ENCODE measurements around the gene TMEM60.
"Not testable (repeated sequence)": the region's sequence is repeated elsewhere in the genome, so short reads cannot be mapped to it uniquely, and the experiment has no call there.

TMEM60 gene

DNA sequence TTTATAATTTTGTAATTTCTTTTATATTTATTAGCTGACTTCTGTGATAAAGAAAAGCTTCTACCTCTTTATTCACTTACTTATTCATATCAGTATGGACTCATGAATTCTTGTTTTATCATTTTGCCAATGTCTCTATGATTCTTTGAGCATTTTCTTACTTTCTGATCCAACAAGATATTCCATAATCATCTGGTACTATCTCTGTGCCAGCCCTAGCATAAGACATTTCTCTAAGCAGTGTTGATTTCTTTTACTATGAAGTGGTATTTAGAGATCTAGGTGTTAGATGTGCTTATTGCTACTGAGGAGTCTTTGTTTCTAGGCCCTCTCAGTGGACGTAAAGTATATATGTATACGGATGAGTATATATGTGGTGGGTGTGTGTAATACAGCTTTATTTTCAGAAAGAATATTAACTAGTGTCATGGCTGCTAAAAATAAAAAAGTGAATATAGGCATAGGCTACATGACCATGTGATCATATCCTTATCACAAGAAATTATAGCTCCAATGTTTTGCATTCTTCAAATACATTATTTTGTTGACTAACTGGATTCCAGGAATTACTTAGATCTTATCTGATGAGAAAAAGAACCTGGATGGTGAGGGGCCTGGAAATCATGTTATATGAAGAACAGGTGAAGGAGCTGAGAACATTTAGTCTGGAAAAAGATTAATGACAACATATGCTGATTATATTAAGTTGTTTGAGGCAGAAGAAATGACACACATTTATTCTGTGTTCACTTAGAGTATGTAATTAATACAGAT, 13.5 kb upstream of the TMEM60 start:
- DNase-seq, result peak; percentile 37

DNA sequence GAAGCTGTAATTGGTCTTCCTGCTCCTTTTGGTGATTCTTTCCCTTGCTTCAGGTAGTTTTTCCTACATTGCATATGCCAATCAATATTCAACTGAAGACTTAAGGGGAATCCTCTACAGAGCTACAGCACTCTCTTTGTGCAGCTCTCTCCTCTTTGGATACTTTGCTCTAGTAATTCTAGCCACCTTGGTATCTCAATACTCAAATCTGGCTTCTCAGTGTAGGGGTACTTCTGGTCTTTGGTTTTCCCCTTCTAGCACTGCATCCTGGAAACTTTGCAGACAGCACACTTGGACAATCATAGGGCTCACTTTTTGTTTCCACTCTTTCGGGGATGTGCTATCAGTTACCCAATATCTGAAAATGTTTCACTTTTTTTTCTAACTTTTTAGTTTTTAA, 10.3 kb upstream of the TMEM60 start:
- DNase-seq, result no peak

DNA sequence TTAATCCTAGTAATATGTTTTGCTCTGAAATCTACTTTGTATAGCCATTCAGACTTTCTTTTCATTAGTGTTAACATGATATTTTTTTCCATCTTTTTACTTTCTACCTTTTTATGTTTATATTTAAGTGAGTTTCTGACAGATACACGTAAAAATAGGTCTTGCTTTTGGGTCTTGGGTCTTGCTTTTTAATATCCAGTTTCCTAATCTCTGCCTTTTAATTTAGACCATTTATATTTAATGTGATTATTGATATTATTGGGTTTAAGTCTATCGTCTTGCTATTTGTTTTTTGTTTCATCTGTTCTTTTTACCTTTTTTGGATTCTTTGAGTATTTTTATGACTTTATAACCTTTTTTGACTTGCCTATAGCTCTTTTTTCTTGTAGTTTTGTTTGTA, 8.2 kb upstream of the TMEM60 start:
- no peak for DNase-seq

DNA sequence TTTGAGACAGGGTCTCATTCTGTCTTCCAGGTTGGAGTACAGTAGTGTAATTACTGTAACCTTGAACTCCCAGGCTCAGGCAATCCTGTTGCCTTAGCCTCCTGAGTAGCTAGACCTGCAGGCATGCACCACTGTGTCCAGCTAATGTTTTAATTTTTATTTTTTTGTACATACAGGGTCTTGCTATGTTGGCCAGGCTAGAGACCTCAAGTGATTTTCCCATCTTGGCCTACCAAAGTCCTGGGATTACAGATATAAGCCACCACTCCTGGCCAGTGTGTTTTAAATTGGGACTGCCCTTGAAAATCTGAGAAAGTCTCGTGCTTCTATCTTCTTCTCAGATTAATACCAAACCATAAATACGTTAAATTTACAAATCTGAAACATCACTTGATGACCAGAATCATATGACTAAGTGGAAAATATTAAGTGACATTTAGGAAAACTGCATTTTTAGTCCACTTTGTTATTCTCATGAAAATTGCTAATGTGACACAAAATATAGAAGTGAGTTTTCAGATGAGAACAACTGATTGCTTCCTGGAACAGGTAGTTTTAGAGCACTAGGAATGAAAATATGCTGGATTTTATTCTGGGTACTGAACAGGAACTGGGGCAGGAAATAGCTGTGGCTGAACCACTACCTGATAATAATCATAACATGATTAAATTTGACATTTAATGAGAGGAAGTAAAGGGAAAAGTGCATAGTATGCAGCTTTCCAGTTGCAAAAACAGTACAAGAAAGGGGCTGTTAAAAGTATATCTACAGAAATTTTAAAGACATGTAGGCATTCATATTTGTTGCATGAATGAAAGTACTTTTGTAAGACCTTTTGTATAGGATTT, 4.5 kb upstream of the TMEM60 start:
- no peak for DNase-seq

DNA sequence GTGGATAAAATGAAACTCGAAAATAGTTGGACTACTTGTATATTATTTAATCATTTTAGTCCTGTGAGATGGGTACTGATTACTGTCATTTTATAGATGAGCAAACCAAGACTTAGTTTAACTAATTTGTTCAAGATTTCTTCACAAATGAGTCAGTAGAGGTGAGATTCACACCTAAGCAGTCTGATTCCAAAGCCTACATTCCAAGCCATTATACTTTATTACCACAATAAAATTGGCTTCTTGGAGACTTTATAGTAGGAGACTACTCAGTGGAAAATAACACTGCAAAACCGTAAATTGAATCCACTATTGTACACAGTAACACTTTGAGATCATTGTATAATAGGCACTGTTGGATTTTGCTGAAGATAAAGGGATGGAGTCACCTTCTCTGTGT, 2.5 kb upstream of the TMEM60 start:
- DNase-seq, result no peak

DNA sequence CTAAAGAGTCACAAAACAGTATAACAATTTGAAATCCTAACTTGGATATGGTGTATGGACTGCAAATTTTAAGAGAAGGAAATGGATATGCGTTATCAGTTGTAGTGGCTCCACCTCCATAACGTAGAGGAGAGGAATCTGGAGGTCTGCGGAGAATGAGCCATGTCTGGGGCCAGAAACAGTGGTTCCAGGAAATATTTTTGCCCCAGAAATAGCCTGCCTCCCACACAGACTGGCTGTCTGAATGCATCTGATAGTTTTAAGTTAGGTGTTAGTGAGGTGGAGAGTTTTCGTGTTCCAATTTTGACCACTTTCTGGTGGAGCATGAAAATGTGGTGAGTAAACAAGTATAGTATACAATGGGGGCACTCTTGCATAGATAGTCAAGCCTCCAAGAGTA, 1.9 kb upstream of the TMEM60 start:
- no peak for DNase-seq

DNA sequence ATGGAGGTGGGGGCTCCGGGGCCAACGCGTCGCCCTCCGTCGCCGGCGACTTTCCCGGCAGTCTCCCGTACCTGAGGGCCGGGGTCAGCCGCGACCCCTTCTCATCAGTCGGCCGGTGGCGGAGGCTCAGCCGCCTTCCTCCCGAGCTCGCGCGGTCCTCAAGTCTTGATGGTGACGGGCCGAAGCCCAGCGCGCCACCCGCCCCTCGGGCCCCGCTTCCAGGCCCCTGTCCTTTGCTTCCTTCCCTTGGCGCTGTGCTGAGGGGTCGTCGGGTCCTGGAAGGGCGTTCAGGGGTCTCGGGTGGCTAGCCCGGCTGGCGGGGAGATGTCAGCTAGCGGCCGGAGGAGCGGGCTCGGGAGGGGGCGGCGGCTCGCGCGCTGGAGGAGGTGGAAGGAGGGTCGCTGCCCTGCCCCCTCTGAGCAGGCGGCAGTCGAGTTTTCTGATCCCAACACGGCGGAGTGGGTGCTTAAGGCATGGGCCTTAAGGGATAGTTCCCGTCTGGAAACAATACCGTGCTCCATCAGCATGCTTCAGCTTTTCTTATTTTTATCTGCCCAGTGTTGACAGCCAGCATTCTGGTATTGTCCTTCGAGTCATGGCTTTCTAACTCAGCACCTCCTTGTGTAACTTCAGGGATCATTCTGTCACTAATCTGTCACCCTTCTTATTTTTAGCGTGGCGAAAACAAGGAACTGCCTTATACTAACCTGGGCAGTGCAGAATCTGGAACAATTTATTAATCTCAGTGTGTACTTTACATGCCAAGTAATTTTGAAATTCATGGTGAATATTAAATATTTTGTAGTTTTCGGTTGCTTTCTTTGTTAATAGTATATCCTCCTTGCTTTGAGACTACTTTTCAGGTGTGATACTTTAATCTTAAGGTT, 1.1 kb upstream of the TMEM60 start:
- peak; percentile 37 for DNase-seq

DNA sequence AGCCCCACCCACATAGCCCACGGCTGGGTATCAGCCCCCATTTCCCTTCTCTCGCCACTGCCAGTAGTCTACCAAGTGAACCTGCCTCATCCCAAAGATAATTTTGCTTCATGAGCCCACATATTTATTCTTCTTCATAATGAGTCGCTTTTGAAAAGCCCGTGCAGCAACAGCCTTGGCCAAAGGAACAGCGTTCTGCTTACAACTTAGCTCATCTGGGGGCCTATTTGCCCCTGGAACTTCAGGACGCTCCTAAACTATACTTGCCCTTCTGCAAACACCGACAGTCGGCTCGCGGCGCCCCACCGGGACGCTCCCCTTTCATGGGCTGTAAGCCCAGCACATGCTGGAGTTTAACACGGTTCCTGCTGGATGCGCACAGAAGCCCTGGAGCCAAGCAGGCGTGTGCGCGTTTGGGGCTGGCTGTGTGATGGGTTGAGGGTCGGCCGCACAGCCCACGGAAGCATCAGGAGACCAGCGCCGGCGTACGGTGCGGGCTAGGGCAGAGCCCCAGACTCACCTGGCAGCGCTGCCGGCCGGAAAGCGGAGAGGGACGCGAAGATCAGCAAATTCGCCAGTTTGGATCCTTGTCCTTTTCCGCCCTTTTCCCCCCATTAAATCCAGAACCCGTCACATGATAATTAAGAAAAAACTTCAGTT, 370 bp downstream of the TMEM60 start:
- DNase-seq, result peak; percentile 1

DNA sequence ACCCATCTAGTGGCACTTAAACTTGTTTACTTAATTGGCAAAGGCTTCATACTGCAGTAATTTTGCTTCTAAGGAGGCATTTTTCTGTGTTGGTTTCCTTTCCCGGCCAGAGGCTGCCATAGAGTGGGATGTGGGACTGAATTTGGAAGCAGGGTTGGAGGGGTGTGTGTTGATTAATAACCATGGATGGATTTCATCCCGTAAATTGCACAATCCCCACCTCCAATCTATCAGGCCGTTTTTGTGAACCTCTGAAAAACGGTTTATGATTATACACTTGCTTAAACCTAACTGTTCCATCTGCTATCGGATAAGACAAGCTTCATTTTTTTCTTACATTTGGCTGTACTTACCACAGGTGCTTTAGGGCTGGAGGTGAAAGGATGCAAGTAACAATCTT, 1.3 kb downstream of the TMEM60 start:
- DNase-seq, result no peak

DNA sequence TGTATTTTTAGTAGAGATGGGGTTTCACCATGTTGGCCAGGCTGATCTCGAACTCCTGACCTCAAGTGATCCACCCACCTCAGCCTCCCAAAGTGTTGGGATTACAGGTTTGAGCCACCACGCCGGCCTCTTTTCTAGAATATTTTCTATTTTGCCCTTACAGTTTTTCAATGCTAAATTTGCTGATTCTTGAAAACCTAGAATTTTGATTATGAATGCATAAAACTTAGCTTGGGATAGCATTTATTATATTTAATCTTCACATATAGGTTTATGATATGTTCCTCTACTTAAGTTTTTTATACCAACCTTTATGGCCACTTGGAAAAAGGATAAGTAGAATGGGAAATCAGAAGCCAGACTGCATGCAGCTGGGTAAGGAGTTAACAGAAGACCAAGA, 2.1 kb downstream of the TMEM60 start:
- no peak for DNase-seq

DNA sequence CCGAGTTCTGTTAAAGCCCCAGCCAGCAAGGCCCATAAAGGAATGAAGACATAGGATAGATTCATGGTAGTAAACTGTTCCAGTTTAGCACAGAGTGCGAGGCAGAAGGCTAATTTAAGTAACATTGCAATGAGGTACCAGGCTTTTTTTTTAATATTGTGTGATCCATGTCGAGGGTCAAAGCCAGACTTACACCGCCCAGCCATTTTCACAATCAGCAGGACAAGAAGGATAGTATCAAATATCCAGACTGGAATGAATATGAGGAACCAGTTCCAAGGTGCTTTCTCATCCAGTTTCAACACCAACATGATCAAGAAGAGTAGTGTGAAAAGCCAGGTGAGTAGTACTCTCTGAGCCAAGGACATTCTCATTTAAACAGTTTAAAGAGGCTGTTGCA, 4.2 kb downstream of the TMEM60 start:
- DNase-seq, result no peak

DNA sequence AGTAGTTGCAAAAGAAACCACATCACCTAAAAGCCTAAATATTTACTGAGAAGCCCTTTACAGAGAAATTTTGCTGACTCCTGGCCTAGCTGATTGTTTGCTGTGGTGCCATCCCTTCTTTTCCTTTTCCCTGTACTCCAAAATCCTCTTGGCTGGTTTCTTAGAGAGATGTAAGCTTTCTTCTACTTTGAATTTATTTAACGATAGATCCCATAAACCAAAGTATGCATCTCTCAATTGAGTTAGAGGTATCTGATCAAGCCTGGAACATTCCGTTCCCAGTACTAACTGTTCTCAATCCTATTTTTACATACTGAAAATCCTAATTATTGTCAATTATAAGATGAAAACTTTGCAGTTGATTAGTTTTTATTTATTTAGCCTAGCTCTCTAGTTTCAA, 6.3 kb downstream of the TMEM60 start:
- no peak for DNase-seq

DNA sequence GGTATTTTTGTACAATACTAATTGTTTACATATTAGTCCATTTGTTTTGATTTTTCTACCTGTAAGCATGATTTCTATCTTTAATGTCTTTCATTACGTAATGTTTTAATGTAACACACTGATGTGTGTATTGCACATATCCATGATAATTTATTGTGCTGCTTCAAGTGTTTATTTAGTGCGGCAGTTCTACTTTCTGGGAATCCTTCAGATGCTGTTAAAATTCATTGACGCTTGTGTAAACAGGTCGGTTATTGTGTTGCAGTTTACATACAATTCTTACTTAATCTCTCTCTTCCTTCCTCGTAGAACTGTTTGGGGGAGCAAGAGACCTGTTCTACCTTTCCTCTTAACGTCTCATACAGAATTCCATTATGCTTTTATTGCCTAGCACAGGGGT, 6.9 kb downstream of the TMEM60 start:
- no peak for DNase-seq

DNA sequence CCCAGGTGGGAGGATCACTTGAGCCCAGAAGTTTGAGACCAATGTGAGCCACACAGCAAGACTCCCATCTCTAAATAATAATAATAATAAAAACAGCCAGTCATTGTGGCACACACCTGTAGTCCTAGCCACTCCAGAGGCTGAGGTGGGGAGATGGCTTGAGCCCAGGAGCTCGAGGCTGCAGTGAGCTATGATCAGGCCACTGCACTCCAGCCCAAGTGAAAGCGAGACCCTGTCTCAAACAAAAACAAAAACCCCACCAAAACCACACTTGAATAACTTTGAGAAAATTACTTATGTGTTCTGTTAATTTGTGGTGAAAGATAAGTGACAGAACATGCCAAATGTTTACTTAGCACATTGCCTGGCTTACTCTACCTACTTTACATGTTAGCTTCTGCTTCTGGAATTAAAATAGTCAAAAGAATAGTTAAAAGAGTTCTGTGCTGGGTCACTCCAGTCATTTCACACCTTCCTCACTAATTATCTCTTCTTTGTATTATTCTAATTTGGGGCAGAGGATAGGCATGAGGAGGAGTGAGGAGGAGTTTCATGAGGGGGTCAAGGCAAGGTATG, 9.8 kb downstream of the TMEM60 start:
- no peak for DNase-seq

DNA sequence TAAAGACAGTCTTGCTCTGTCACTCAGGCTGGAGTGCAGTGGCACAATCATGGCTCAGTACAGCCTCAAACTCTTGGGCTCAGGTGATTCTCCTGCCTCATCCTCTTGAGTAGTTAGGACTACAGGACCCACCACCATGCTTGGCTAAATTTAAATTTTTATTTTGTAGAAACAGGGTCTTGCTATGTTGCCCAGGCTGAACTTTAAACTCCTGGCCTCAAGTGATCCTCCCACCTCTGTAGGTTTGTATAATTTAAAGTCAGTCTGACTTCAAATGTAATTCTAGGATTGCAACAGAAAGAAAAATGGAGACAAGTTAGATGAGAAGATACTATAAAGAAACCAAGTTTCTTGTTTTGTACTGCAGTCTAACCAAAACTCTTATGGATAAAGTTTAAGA, 11.5 kb downstream of the TMEM60 start:
- DNase-seq, result no peak

DNA sequence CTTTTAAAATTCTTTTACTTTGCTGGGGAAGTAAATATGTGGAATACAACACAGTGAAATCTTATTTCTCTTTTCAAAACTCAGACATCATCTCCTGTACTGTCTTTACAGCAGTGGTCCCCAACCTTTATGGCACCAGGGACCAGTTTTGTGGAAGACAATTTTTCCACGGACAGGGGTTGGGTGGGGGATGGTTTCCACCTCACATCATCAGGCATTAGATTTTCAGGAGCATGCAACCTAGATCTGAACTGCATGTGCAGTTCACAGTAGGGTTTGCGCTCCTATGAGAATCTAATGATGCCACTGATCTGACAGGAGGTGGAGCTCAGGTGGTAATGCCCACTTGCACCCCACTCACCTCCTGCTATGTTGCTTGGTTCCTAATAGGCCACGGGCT, 12.2 kb downstream of the TMEM60 start:
- no peak for DNase-seq

DNA sequence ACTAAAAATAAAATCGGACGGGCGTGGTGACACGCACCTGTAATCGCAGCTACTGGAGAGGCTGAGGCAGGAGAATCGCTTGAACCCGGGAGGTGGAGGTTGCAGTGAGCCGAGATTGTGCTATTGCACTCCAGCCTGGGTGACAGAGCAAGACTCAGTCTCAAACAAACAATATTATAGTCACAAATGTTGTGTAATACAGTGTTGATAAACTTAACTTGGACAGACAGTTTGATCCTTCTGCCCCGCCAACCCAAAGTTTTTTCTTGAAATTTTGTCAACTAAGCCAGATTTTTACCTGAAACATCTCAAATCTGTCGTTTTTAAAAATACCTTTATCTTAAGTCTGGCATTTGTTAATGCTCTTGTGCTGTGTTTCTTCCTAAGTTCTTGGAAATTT, 13.8 kb downstream of the TMEM60 start:
- DNase-seq, result not testable (repeated sequence)

DNA sequence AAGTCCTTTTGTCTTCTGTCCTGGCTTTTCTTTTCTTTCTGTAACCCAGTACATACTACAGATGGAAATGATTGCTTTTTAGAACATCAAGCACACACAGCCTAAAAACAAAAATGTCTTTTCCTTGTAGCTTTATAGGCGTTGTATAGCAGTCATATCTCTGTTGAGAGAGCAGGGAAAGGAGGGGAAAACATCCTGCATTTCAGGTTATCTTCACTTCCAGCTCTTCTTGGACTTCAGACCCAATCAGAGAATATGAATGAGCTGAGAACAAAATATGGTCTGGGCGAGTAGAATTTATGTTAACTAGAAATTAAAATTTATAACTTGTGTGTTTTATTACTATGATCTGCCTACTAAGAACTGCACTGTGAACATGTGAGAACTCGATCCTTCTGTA, 14.7 kb downstream of the TMEM60 start:
- DNase-seq, result no peak

DNA sequence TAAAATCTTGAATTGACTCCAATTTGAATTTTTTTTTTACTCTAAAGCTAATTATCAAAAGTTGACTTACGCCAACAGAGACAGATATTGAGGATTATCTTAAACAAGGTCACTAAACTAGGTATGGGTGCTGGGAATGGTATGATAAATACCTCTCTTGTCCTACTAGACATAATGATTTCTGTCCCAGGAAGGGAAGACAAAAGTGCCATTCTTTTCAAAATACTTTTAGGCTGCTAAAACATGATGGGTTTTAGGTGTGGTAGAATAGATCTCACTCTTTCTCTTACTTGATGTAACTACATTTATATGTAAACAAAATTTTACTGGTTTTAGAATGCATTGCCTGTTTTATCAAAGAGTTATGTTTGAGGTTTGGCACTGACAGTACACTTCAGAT, 15.1 kb downstream of the TMEM60 start:
- no peak for DNase-seq

DNA sequence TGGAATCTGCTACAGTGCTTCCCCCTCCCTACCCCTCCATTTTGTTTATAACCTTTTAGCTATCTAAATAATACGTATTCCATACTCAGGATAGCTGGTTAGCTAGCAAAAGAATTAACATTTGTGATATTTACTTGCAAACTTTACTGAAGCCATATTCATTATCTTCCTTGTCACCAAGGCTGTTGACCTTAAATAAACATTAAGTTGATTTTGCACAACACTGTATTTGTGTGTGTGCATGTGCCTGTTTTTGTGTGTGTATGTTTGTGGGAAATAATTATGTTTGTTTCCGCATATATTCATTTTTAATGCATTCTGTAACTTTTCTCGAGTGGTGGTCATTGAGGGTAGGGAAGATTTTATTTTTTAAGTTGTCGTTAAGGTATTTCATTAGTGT, 15.9 kb downstream of the TMEM60 start:
- no peak for DNase-seq

DNA sequence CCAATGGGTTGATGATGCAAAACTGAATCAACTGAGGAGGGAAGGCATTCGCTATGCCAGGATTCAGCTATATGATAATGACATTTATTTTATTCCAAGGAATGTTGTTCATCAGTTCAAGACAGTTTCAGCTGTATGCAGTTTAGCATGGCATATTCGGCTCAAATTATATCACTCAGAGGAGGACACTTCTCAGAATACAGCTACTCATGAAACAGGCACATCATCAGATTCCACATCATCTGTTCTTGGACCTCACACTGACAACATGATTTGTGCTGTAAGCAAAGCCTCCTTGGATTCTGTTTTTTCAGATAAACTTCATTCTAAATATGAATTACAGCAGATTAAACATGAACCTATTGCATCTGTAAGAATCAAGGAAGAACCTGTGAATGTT, 19.7 kb downstream of the TMEM60 start:
- DNase-seq, result no peak

DNA sequence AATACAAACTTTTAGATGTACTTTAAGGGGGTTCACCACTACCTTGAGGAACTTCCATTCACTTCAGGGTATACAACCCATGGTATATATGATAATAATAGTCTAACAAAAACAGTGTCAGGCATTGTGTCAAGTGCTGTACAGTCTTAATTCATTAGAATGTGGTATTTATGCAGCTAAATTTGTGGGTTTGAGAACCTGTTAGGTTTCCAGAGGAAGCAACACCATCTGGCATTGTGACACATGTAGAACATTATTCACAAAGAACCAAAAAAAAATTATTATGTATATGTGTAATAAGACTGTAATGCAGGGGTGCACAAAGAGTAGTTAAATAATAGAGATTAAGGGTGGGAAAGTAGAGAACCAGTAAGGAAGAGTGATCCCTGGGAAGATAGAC, 26.3 kb downstream of the TMEM60 start:
- DNase-seq, result no peak
